ENCODE measurements around the gene AMER3.

Gene AMER3

GRCh38 chr2:130786076-130786475 is 30.7 kb downstream of the AMER3 start:
- Histone ChIP-seq H3K4me1 (peaks cover 0 to under 1% (median 0%) of the 10 kb centered on the region in 10 experiments; a peak in 1 of 20 replicates), H3K36me3 (no peaks in the 10 kb centered on the region), H3K9ac (no peak overlapping the region), H4K20me1 (no peaks in the 10 kb centered on the region; a peak in 1 of 22 replicates), H3K4me3 (no peak overlapping the region), H3K4me2 (no peak overlapping the region), H3K27ac (no peak overlapping the region), H3K9me3 (replicated peaks in 1 of 11) (peaks cover 0 to 9% (median 0%) of the 10 kb centered on the region in 11 experiments; a peak in 5 of 22 replicates), H3K27me3 (no peaks in the 10 kb centered on the region)
- TF ChIP-seq Cebpa-rat (IDR thresholded peaks at IDR 0.05): no peak

- H3K27me3 ChIP-seq: no peaks in the 10 kb centered on the region
Measured at GRCh38 chr2:130787841-130788240, 32.5 kb downstream of the AMER3 start.

DNA sequence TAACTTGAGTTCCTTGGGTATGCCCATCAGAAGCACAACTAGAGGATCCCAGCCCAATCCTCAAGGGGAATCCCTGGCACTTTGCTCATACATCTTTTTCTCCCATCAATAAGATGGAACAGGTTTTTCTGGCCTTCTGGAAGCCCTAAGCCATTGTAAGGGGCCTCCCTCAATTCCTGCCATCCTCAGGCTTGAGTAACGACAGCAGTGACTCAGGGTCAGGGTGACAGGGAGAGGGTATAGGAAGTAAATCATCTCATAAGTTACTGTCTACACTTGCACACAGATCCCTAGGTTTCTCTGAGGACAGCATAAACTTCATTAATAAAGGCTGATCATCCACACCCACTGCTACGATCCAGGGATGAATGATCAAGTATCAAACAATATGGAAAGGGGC is 35.0 kb downstream of the AMER3 start:
- H3K36me3 ChIP-seq: no peaks in the 10 kb centered on the region
- peaks cover 19 to 30% (median 21%) of the 10 kb centered on the region in 10 experiments for H3K4me1 ChIP-seq
- H3K9me3 ChIP-seq (replicated peaks in 1 of 11): no peaks in the 10 kb centered on the region; a peak in 1 of 22 replicates
- no peak overlapping the region for H3K9ac ChIP-seq
- H3K27ac ChIP-seq: no peak overlapping the region
- H3K27me3 ChIP-seq: no peaks in the 10 kb centered on the region
- TF ChIP-seq Cebpa-rat (IDR thresholded peaks at IDR 0.05): no peak
- H3K4me2 ChIP-seq: no peak overlapping the region
- H3K4me3 ChIP-seq: no peak overlapping the region
- H4K20me1 ChIP-seq: no peaks in the 10 kb centered on the region; a peak in 1 of 22 replicates

More at GRCh38 chr2:130787841-130788240, 32.5 kb downstream of the AMER3 start:
- H3K9me3 ChIP-seq (replicated peaks in 1 of 11): peaks cover 0 to 9% (median 0%) of the 10 kb centered on the region in 11 experiments; a peak in 5 of 22 replicates
- H4K20me1 ChIP-seq: no peaks in the 10 kb centered on the region; a peak in 1 of 22 replicates
- no peaks in the 10 kb centered on the region for H3K36me3 ChIP-seq
- TF ChIP-seq Cebpa-rat (IDR thresholded peaks at IDR 0.05): no peak
- H3K4me3 ChIP-seq: no peak overlapping the region
- H3K4me2 ChIP-seq: no peak overlapping the region
- H3K27ac ChIP-seq: no peak overlapping the region
- peaks cover 0 to 11% (median 0%) of the 10 kb centered on the region in 10 experiments; a peak in 4 of 20 replicates for H3K4me1 ChIP-seq
- no peak overlapping the region for H3K9ac ChIP-seq

- Histone ChIP-seq H3K27me3 (no peaks in the 10 kb centered on the region), H3K9me3 (replicated peaks in 1 of 11) (no peaks in the 10 kb centered on the region; a peak in 1 of 22 replicates), H3K4me2 (peak overlapping the region in 3 of 11 experiments; percentile 18 to 41 (median 34); a peak in 2 of 22 replicates), H3K4me1 (peaks cover 26 to 37% (median 28%) of the 10 kb centered on the region in 10 experiments), H3K4me3 (no peak overlapping the region), H3K9ac (no peak overlapping the region), H4K20me1 (no peaks in the 10 kb centered on the region), H3K27ac (no peak overlapping the region), H3K36me3 (no peaks in the 10 kb centered on the region)
- TF ChIP-seq Cebpa-rat (IDR thresholded peaks at IDR 0.05): no peak
Measured at GRCh38 chr2:130790804-130791616, 35.7 kb downstream of the AMER3 start.

DNA sequence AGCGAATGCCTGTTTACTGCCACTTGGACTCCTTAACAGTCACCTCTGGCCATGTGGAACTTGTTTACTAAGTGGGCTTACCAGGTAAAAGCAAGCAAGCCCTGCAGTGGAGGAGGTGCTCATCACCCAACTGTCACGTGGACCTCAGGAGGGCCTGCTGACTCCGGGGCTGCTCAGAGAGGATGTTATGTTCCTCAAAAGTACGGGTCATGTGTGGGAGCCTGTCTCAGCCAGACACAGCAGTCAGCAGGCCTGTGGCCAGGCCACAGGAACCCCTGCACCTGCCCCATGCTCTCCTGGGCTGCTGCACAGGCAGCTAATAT is 36.2 kb downstream of the AMER3 start:
- Histone ChIP-seq H4K20me1 (no peaks in the 10 kb centered on the region), H3K36me3 (no peaks in the 10 kb centered on the region), H3K27me3 (no peaks in the 10 kb centered on the region), H3K4me1 (peaks cover 31 to 42% (median 33%) of the 10 kb centered on the region in 10 experiments), H3K9me3 (replicated peaks in 1 of 11) (no peaks in the 10 kb centered on the region), H3K4me3 (no peak overlapping the region), H3K27ac (no peak overlapping the region), H3K9ac (no peak overlapping the region), H3K4me2 (peak overlapping the region in 3 of 11 experiments; percentile 18 to 41 (median 34); a peak in 3 of 22 replicates)
- TF ChIP-seq Cebpa-rat (IDR thresholded peaks at IDR 0.05): no peak

- no peaks in the 10 kb centered on the region for H3K9me3 ChIP-seq (replicated peaks in 1 of 11)
- no peak overlapping the region for H3K4me3 ChIP-seq
- 0 out of 22 replicates have a peak, but pooled peaks cover 0 to 5% (median 0%) of the 10 kb centered on the region in 11 experiments for H3K27me3 ChIP-seq
- H3K4me1 ChIP-seq: peaks cover 47 to 58% (median 52%) of the 10 kb centered on the region in 10 experiments
- peak overlapping the region in 2 of 11 experiments; percentile 15 to 18; a peak in 1 of 22 replicates for H3K27ac ChIP-seq
- H3K4me2 ChIP-seq: peak overlapping the region; percentile 8 to 75 (median 66); a peak in 18 of 22 replicates
- no peaks in the 10 kb centered on the region for H3K36me3 ChIP-seq
- H3K9ac ChIP-seq: no peak overlapping the region
- H4K20me1 ChIP-seq: no peaks in the 10 kb centered on the region
- no peak for TF ChIP-seq Cebpa-rat (IDR thresholded peaks at IDR 0.05)
Measured at GRCh38 chr2:130795431-130795830, 40.1 kb downstream of the AMER3 start.

DNA sequence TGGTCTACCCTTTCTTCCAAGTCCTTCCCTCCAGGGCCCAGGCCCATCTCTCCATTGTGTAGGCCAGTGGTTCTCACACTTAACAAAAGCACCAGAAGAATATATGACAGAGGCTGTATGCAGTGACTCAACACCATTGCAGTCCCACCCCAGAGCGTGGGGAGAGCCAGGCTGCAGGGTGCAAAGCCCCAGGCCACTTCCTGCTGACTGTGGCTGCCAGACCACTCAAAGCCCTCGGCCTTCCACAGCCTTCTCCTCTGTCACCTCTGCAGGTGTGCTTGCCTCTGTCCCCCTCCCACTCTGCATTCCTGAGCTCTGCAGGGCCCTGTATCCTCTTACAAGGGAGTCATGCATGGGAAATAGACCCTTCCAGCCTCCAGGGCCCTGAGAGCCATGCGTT is 41.0 kb downstream of the AMER3 start:
- no peaks in the 10 kb centered on the region for H3K9me3 ChIP-seq (replicated peaks in 1 of 11)
- H4K20me1 ChIP-seq: no peaks in the 10 kb centered on the region
- 0 out of 22 replicates have a peak, but pooled peaks cover 0 to 5% (median 0%) of the 10 kb centered on the region in 11 experiments for H3K27me3 ChIP-seq
- H3K9ac ChIP-seq: no peak overlapping the region
- no peak overlapping the region for H3K4me3 ChIP-seq
- no peaks in the 10 kb centered on the region for H3K36me3 ChIP-seq
- peaks cover 47 to 58% (median 51%) of the 10 kb centered on the region in 10 experiments for H3K4me1 ChIP-seq
- TF ChIP-seq Cebpa-rat (IDR thresholded peaks at IDR 0.05): no peak
- no peak overlapping the region for H3K27ac ChIP-seq
- peak overlapping the region in 7 of 11 experiments; percentile 8 to 75 (median 65); a peak in 12 of 22 replicates for H3K4me2 ChIP-seq

GRCh38 chr2:130797493-130798435 is 42.4 kb downstream of the AMER3 start:
- peak overlapping the region; percentile 74 to 98 (median 89) for H3K4me2 ChIP-seq
- H3K4me3 ChIP-seq: peak overlapping the region; percentile 68 to 87 (median 76)
- H3K4me1 ChIP-seq: peaks cover 43 to 58% (median 51%) of the 10 kb centered on the region in 10 experiments
- no peak for TF ChIP-seq Cebpa-rat (IDR thresholded peaks at IDR 0.05)
- H3K9ac ChIP-seq: peak overlapping the region; percentile 75 to 94 (median 85)
- H3K27ac ChIP-seq: peak overlapping the region; percentile 73 to 93 (median 83)
- no peaks in the 10 kb centered on the region for H4K20me1 ChIP-seq
- H3K9me3 ChIP-seq (replicated peaks in 1 of 11): no peaks in the 10 kb centered on the region
- 0 out of 22 replicates have a peak, but pooled peaks cover 0 to 5% (median 0%) of the 10 kb centered on the region in 11 experiments for H3K27me3 ChIP-seq
- no peaks in the 10 kb centered on the region for H3K36me3 ChIP-seq
